ENCODE data around the gene CD300H. TPM values are rescaled to one million over a fixed set of nuclear protein-coding genes. Genes with fewer than 3 reads are reported as not detected.
A peak's percentile ranks its signal among the peaks of the same experiment; 100 is the strongest.
"Not testable (repeated sequence)": the region's sequence is repeated elsewhere in the genome, so short reads cannot be mapped to it uniquely, and the experiment has no call there.

Gene CD300H
- total RNA-seq, 1 donor from 2014 or later = not detected

GRCh38 chr17:74584292-74585060 is 17.2 kb upstream of the CD300H start:
- ATAC-seq = peak; percentile 48

DNA sequence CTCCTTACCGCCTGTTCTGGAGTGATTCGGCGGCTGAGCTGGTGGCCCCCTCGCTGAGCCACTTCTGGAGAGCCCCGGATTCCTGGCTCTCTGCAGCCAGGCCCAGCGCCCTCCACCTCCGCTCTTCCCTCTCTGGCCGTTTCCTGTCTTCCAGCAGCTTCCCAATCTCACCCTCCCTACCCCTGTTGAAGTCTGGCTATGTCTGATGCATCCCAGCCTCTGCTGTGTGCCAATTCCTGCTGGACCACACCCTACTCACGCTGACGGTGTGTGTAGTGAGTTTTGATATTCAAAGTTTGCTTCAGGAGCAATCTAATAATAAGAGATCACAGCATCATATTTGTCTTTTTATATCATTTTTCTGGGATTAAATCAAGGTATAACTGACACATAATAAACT is 15.3 kb upstream of the CD300H start:
- ATAC-seq = peak; percentile 65

DNA sequence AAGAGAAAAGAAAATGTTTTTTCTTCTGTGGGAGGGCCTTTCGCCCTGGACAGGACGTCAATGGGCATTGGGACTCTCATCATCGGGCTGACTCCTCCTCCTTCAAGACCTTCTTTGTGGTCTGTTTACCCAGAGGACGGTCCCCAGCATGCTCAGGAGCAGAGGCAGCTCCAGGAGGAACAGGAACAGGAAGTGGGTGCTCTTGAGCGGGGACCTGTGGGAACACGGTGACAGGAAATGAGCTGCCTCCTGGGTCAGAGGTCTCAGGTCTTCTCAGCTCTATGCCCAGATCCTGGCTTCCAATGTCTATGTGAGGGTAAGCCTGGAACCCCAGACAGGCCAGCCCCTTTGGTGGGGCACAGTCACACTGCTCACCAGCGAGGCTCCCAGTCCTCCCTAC is 12.6 kb upstream of the CD300H start:
- no peak for ATAC-seq

GRCh38 chr17:74578979-74579378 is 11.7 kb upstream of the CD300H start:
- no peak for ATAC-seq

GRCh38 chr17:74574489-74575142 is 7.3 kb upstream of the CD300H start:
- ATAC-seq = no peak

GRCh38 chr17:74573635-74574034 is 6.3 kb upstream of the CD300H start:
- not testable (repeated sequence) for ATAC-seq

GRCh38 chr17:74573169-74573568 is 5.9 kb upstream of the CD300H start:
- ATAC-seq = no peak

DNA sequence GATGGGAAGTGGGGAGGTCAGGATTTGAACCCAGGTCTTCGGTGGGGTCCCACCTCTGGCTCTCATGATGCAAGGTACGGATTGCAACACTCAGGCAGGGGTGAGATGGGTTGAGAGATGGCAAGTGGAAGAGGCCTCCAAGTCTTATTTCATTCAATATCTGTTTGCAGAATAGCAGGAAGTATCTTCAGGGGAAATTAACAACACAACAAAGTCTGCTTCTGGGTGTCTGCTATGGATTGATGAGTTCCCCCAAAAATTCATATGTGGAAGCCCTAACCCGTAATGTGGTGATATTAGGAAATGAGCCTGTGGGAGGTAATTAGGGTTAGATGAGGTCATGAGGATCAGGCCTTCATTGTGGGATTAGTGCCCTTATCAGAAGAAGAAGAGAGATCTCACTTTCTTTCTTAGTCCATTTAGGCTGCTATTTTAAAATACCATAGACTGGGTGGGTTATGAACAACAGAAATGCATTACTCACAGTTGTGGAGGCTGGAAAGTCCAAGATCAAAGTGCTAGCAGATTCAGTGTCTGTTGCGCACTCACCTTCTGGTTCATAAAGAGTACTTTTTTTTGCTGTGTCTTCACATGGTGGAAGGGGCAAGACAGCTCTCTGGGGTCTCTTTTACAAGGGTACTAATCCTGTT is 4.4 kb upstream of the CD300H start:
- ATAC-seq = no peak

DNA sequence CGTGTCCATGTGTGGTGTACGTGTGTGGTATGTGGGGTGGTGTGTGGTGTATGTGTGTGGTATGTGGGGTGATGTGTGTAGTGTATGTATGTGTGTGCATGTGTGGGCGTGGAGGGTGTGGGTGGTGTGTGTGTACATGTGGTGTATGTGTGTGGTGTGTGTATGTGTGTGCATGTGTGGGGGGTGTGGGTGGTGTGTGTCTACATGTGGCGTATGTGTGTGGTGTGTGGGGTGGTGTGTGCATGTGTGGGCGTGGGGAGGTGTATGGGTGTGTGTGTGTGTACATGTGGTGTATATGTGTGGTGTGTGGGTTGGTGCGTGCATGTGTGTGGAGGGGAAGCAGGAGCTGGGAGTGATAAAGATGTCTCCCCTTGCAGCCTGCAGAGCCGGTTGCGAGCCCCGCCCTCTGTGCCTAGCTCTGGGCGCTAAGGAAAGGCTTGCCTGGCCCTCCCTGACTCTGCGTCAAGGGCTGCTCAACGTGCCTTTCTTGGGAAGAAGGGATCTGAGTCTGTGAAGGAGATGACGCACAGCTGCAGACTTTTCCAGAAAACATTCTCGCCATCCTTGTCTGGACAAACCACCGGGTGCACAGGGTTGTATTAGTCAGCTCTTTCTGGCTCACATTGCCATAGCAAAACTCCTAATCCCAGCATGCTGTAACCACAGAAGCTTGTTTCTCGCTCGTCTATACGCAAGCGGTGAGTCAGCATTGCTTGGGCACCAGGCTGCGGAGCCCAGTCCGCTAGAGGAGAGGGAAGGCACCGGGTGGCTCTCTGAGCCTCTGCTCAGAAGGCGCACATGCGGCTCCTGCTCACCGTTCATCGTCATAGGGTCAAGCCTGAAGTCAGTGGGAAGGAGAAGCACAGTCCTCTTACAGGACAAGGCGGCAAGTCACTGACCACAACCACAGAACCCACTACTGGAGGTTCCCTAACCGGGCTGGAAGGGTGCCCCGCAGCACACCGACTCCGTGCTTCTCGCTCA is 2.0 kb upstream of the CD300H start:
- ATAC-seq = peak; percentile 92

DNA sequence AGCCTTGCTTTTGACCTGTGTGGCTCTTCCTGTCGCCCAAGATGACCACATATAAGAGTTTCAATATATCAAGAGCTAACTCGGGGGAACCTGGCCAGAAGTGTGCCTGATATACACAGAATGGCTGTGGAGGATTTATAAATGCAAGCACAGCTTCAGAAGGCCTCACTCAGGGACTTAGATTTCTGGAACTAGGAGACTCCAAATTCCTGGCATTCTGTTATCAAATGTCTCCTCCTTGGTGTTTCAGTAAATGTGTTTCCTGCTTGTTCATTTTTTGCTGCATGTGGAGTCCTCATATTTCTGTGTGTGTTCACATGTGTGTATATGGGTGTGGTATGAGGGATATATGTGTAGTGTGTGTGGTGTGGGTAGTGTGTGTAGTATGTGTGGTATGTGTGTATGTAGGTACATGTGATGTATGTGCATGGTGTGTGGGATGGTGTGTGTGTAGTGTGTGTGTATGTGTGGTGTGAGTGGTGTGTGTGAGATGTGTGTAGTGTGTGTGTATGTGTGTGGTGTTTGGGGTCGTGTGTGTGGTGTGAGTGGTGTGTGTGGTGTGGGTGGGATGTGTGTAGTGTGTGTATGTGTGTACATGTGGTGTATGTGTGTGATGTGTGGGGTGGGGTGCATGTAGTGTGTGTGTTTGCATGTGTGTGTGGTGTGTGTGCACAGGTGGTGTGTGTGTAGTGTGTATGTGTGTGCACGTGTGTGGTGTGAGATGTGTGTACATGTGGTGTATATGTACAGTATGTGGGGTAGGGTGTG is 981 bp upstream of the CD300H start:
- no peak for ATAC-seq

DNA sequence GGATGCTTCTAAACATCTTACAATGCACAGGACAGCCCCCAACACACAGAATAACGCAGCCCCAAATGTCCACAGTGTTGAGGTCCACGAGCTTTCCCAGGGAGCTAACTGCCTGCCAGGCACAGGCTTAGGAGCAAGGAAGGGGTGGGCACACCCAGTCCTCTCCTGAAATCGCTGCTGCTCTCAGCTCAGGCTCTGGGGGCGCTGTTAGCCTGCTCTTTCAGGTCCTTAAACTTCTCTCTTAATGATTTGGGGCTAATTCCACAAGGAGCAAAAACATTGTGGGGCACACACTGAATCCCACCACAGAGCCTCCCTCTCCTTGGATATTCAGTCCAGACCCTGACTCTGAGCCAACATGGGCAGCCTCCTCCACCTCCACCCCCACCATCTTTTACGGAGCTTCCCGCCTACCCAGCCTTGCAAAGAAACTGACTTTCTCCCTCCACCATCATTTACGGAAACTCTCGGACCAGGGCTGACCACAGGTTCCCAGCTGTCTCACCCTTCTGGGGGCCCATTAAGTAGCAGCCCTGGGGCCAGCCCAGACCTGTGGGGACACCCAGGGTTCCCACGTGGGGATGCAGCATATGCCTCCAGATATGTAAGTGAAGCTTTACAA is 1.1 kb downstream of the CD300H start:
- ATAC-seq = no peak

- no peak for ATAC-seq
Measured at GRCh38 chr17:74565126-74565525, 2.2 kb downstream of the CD300H start.

DNA sequence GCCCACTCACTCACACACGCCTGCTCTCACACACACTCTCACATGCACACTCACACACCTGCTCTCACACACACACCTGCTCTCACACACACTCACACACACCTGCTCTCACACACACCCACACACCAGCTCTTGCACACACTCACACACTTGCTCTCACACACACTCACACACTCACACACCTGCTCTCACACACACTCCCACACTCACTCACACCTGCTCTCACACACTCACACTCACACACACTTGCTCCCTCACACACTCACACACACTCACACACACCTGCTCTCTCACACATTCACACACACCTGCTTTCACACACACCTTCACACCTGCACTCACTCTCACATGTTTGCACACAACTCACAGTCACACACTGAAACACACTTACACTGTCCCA is 4.0 kb downstream of the CD300H start:
- no peak for ATAC-seq

- ATAC-seq = no peak
Measured at GRCh38 chr17:74561586-74561985, 5.7 kb downstream of the CD300H start.

GRCh38 chr17:74558882-74559519 is 8.3 kb downstream of the CD300H start:
- no peak for ATAC-seq

- ATAC-seq = not testable (repeated sequence)
Measured at GRCh38 chr17:74558402-74558801, 8.9 kb downstream of the CD300H start.

DNA sequence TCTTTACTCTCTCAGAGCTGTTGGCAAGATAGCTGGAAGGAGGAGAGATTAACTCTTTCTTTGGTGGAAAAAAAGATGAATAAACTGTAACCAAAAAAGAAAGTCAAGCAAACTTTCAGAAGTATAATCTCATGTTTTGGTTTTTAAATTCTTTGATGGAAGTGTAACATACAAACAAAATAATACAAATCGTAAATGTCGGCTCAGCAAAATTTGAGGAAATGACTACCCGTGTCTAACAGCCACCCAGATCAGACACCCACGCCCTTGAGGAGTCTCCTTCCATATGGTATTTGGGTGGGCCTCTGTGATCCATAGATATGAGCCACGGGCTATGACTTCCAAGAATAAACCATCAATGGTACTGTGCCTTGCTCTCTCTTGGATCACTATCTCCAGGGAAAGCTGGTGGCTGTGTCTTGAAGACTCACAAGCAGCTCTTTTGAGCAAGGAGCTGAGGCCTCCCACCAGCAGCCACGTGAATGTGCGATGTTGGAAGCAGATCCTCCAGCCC is 11.8 kb downstream of the CD300H start:
- ATAC-seq = no peak

GRCh38 chr17:74554909-74555308 is 12.4 kb downstream of the CD300H start:
- ATAC-seq = no peak

DNA sequence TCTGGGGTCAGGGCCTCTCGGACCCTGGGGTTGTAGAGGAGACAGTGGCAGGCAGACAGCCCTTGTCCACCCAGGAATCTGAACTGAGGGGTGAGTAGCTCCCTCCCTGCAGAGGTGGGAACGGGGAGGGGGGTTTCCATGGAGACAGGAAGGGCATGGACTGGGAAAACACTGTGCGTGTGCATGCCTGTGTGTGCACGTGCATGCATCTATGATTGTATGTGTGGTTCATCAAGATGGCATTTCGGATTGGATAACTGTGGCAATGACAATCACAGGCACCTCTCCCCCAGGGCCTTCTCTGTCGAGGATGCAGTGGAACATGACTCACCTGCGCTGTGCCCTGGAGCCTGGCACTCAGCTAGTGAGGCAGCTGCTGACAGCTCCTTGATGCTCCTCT is 15.3 kb downstream of the CD300H start:
- ATAC-seq = peak; percentile 35

- ATAC-seq = no peak
Measured at GRCh38 chr17:74550602-74551001, 16.7 kb downstream of the CD300H start.

- ATAC-seq = no peak
Measured at GRCh38 chr17:74549343-74549742, 18.0 kb downstream of the CD300H start.
